CD4-positive, alpha-beta memory T cell (primary cell): ENCODE results near the gene SYTL3. TPM values are rescaled to one million over a fixed set of nuclear protein-coding genes. Genes with fewer than 3 reads are reported as not detected.
"Not testable (repeated sequence)": the region's sequence is repeated elsewhere in the genome, so short reads cannot be mapped to it uniquely, and the experiment has no call there.

Experiments
- CTCF ChIA-PET: fragments of 350-600 bp; sonication (Branson Sonifier 250); formaldehyde crosslinking; loops from one replicate; lab custom pipeline; 2021; ENCODE audit warnings: inconsistent platforms; ENCODE audit not compliant: partially characterized antibody; lab: Charles Lee
- POLR2A ChIA-PET: fragments of 350-600 bp; sonication (Branson Sonifier 250); formaldehyde crosslinking; loops from one replicate; lab custom pipeline; 2021; ENCODE audit not compliant: partially characterized antibody; lab: Charles Lee
- DNase-seq, 5 donors: peaks; one replicate each; pipeline versions ENCODE4 v3.0.0 to v3.0.0-alpha.2; 2020 to 2022; ENCODE audit warnings: mixed read lengths in 1 of 5
- H3K27ac ChIP-seq: one replicate; pipeline ENCODE4 v1.7.0; 2013; ENCODE audit warnings: low read depth, low read length
- H3K27me3 ChIP-seq: 2 replicates; pipeline ENCODE4 v1.7.0; 2013; ENCODE audit warnings: mild to moderate bottlenecking, low read length, moderate library complexity; ENCODE audit not compliant: insufficient read depth
- H3K36me3 ChIP-seq: 2 replicates; pipeline ENCODE4 v1.7.0; 2013; ENCODE audit warnings: mild to moderate bottlenecking, low read length, moderate library complexity; ENCODE audit not compliant: insufficient read depth
- H3K4me1 ChIP-seq: 2 replicates; pipeline ENCODE4 v1.7.0; 2013; ENCODE audit warnings: mild to moderate bottlenecking, low read length, moderate library complexity; ENCODE audit not compliant: insufficient read depth
- H3K4me3 ChIP-seq, 2 donors: one replicate each; pipeline ENCODE4 v1.7.0; 2013; ENCODE audit warnings: low read length in 2 of 2, mild to moderate bottlenecking in 1 of 2
- H3K9me3 ChIP-seq, 2 donors: one replicate each; pipeline ENCODE4 v1.7.0; 2013; ENCODE audit warnings: low read length in 2 of 2, control low read depth in 1 of 2; ENCODE audit not compliant: control insufficient read depth in 1 of 2
- H3K27ac Mint-ChIP-seq, 7 donors: one replicate each; pipeline ENCODE4 v1.8.0; 2020 to 2021; ENCODE audit warnings: mixed read lengths in 7 of 7, mild to moderate bottlenecking in 6 of 7, inconsistent platforms in 3 of 7, moderate library complexity in 3 of 7
- H3K27me3 Mint-ChIP-seq, 2 donors: one replicate each; pipeline ENCODE4 v1.8.0; 2020 to 2021; ENCODE audit warnings: mixed read lengths in 2 of 2
- H3K36me3 Mint-ChIP-seq, 2 donors: one replicate each; pipeline ENCODE4 v1.8.0; 2020 to 2021; ENCODE audit warnings: mixed read lengths in 2 of 2, inconsistent platforms in 1 of 2, mild to moderate bottlenecking in 1 of 2
- H3K4me1 Mint-ChIP-seq, 4 donors: one replicate each; pipeline ENCODE4 v1.8.0; 2020 to 2021; ENCODE audit warnings: mixed read lengths in 4 of 4, mild to moderate bottlenecking in 1 of 4
- H3K4me3 Mint-ChIP-seq, 8 donors: one replicate each; pipeline ENCODE4 v1.8.0; 2020 to 2021; ENCODE audit warnings: mixed read lengths in 8 of 8, mild to moderate bottlenecking in 7 of 8, moderate library complexity in 6 of 8, inconsistent platforms in 3 of 8
- H3K9me3 Mint-ChIP-seq, 8 donors: one replicate each; pipeline ENCODE4 v1.8.0; 2020 to 2021; ENCODE audit warnings: mixed read lengths in 8 of 8, mild to moderate bottlenecking in 5 of 8, inconsistent platforms in 3 of 8, moderate library complexity in 1 of 8
- intact Hi-C: fragments of 100-400 bp; cut with micrococcal nuclease; formaldehyde crosslinking; loops from one replicate; pipeline ENCODE4 v1.15.1; 2023
- polyA plus RNA-seq, 2 donors: library from polyadenylated mRNA; unstranded; fragments of 300-500 nt; fragmentation: Illumina TruSeq; gene quantifications; one replicate each; pipeline ENCODE4 v1.2.3, GENCODE V29; 2021
- total RNA-seq, 2 experiments: library from RNA; stranded (reverse); gene quantifications; one replicate each; pipeline ENCODE4 v1.2.3, GENCODE V29; 2021

SYTL3 gene
- total and polyA plus RNA-seq, 4 experiments from 2014 or later = 11.9 to 24.3 (median 17.8) TPM

DNA sequence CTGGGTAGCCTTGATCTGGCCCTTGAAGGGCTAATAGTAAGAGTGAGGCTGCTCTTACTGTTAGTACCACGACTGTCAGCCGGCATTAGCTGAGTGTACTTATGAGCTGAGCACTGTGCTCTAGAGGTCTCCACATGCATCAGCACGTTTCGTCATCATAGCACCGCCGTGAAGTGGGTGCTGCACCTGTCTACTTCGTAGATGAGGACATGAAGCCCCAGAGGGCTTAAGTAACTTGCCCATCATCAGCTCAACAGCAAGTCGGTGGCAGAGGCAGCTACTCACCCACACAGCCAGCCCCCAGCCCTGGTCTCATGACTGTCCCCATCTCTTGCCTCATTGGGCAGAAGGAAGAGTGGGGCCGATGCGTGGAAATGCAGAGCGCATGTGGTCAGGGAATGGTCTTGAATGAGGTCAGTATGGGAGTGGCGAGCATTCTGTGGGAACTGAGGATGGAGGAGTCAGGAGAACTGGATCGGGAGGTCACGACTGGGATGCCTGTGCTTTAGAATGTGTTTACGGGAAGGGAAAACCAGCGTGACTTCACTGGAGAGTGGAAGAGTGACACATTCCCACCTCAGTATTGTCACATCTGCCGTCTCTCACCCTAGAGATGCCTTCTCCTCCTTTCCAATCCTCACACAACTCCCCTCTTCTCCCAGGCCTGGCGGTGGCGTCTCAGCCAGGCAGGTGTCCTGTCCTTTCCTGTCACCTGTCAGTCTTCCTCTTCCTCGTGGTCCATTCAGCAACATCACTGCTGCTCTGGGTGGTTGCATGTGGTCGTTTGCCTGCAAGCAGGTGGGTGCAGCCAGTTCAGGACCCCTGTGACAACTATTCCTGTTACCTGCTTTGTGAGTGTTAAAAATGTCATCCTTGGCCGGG is 6.0 kb downstream of the SYTL3 start:
- Mint-ChIP-seq H3K4me3 (peak overlapping the region; percentile 69 to 86 (median 81)), H3K4me1 (peaks cover 51 to 76% (median 62%) of the 10 kb centered on the region in 4 donors), H3K27me3 (no peaks in the 10 kb centered on the region), H3K36me3 (peaks cover 11 to 32% of the 10 kb centered on the region in 2 donors), H3K9me3 (peaks cover 0 to under 1% (median 0%) of the 10 kb centered on the region in 8 donors), H3K27ac (peak overlapping the region; percentile 97 to 100 (median 99))
- H3K36me3 ChIP-seq = no peaks in the 10 kb centered on the region
- H3K27ac ChIP-seq = peak overlapping the region; percentile 91
- H3K4me1 ChIP-seq = peaks cover 59% of the 10 kb centered on the region
- no peak overlapping the region for H3K4me3 ChIP-seq
- CTCF ChIA-PET = interaction anchor here (1.1 to 2.1 kb wide), 3 partner anchors 11 to 48 kb away, joined by 3 to 11 read pairs (median 4); partner anchors contain the start of gene DYNLT1
- POLR2A ChIA-PET = interaction anchor here (1.8 to 5.9 kb wide), 3 partner anchors 13 to 35 kb away, joined by 6 to 130 read pairs (median 8); partner anchors contain the start of gene DYNLT1
- H3K27me3 ChIP-seq = no peaks in the 10 kb centered on the region
- no peak for DNase-seq
- intact Hi-C loops = no loop called here
- H3K9me3 ChIP-seq = no peaks in the 10 kb centered on the region

DNA sequence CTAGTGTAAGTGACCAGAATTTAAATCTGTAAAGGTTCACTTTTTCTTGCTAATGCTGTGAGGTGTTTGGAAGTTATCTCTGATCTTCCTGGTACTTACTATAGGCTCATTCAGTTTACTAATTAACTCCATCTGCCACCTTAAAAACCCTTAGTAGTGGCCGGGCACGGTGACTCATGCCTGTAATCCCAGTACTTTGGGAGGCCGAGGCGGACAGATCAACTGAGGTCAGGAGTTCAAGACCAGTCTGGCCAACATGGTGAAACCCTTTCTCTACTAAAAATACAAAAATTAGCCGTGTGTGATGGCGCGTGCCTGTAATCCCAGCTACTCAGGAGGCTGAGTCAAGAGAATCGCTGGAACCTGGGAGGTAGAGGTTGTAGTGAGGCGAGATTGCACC is 7.1 kb downstream of the SYTL3 start:
- H3K9me3 Mint-ChIP-seq, POLR2A ChIA-PET, H3K27ac ChIP-seq, CTCF ChIA-PET, H3K27me3 Mint-ChIP-seq, intact Hi-C loops, H3K9me3 ChIP-seq, H3K27me3 ChIP-seq, H3K4me3 Mint-ChIP-seq, H3K36me3 ChIP-seq, DNase-seq, H3K4me3 ChIP-seq: not testable (repeated sequence)
- peaks cover 59% of the 10 kb centered on the region for H3K4me1 ChIP-seq
- H3K27ac Mint-ChIP-seq = peak overlapping the region; percentile 15 to 99 (median 85)
- H3K4me1 Mint-ChIP-seq = peaks cover 47 to 75% (median 58%) of the 10 kb centered on the region in 4 donors
- peaks cover 14 to 33% of the 10 kb centered on the region in 2 donors for H3K36me3 Mint-ChIP-seq

- POLR2A ChIA-PET = interaction anchor here (0.7 to 4.3 kb wide), 9 partner anchors 10 to 1063 kb away, joined by 3 to 34 read pairs (median 5); partner anchors contain the start of genes DYNLT1, RSPH3 and SYTL3
- no peaks in the 10 kb centered on the region for H3K9me3 ChIP-seq
- H3K4me3 ChIP-seq = no peak overlapping the region
- CTCF ChIA-PET = interaction anchor here (0.6 to 7.5 kb wide), 28 partner anchors 9 to 816 kb away, joined by 3 to 220 read pairs (median 4); partner anchors contain the start of genes DYNLT1, SYTL3 and TMEM181
- Mint-ChIP-seq H3K27ac (peak overlapping the region; percentile 35 to 93 (median 88)), H3K4me1 (peaks cover 20 to 44% (median 30%) of the 10 kb centered on the region in 4 donors), H3K4me3 (peak overlapping the region in 6 of 8 donors; percentile 35 to 62 (median 48)), H3K36me3 (peaks cover 33 to 38% of the 10 kb centered on the region in 2 donors), H3K9me3 (peaks cover 0 to 2% (median 0%) of the 10 kb centered on the region in 8 donors), H3K27me3 (no peaks in the 10 kb centered on the region)
- peaks cover 16% of the 10 kb centered on the region for H3K36me3 ChIP-seq
- no peak overlapping the region for H3K27ac ChIP-seq
- intact Hi-C loops = loop anchor here (1.0 kb wide), 3 partner anchors 27 to 312 kb away; no protein-coding TSS in a partner anchor
- H3K4me1 ChIP-seq = peaks cover 28% of the 10 kb centered on the region
- peak; percentile 61 to 70 (median 67) for DNase-seq
- no peaks in the 10 kb centered on the region for H3K27me3 ChIP-seq
Measured at GRCh38 chr6:158660333-158660754, 10.5 kb downstream of the SYTL3 start.

DNA sequence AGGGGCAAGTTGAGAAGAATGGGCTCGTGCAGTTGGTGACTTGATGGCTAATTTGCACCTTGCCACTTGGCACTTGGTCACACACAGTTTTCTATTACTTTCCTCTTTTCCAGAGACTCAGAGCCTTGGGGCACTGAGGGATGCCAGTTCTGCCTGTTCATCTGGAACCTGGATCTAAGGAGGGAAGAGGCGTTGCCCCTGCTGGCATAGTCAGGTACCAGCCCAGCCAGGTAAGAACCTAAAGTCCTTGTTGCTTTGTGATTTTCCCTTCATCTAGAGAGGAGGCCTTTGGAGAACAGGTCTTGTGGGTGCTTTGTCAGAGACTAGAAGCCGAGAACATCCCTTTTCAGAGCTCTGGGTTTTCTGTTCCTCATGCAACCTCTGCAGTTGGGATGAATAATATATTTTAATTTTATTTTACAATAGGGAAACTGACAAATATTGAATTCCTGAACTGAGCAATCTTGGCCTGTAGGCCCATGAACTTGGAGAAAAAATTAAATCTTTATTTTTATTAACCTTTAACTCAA is 11.4 kb downstream of the SYTL3 start:
- CTCF ChIA-PET = interaction anchor here (1.0 to 7.5 kb wide), 13 partner anchors 9 to 441 kb away, joined by 3 to 220 read pairs (median 7); partner anchors contain the start of genes DYNLT1 and SYTL3
- H3K36me3 Mint-ChIP-seq = peaks cover 32 to 46% of the 10 kb centered on the region in 2 donors
- Histone ChIP-seq H3K27me3 (no peaks in the 10 kb centered on the region), H3K36me3 (peaks cover 21% of the 10 kb centered on the region), H3K4me1 (peaks cover 20% of the 10 kb centered on the region), H3K4me3 (no peak overlapping the region), H3K9me3 (no peaks in the 10 kb centered on the region), H3K27ac (no peak overlapping the region)
- peaks cover 0 to 2% (median 0%) of the 10 kb centered on the region in 8 donors for H3K9me3 Mint-ChIP-seq
- H3K27me3 Mint-ChIP-seq = no peaks in the 10 kb centered on the region
- H3K4me3 Mint-ChIP-seq = no peak overlapping the region
- POLR2A ChIA-PET = interaction anchor here (0.8 to 4.3 kb wide), 6 partner anchors 8 to 30 kb away, joined by 3 to 34 read pairs (median 12); partner anchors contain the start of gene DYNLT1
- intact Hi-C loops = no loop called here
- peak overlapping the region in 3 of 7 donors; percentile 72 to 93 (median 85) for H3K27ac Mint-ChIP-seq
- peaks cover 11 to 36% (median 22%) of the 10 kb centered on the region in 4 donors for H3K4me1 Mint-ChIP-seq
- no peak for DNase-seq

DNA sequence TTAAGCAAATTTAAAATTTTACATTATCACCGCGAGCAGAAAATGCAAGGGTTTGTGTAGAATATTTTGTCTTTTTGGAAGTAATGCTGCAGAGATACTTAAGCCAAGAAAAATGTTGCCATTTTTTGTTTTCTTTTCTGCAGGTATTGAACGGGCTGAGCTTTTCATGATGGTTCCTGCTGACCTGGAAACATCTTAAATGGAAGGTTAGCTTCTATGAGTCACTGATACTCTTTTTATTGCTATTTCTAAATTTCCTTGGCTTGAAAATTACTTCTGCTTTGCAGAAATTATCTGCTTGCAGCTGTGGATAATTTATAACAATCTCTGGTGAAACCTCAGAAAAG is 12.7 kb downstream of the SYTL3 start:
- H3K36me3 ChIP-seq = peaks cover 25% of the 10 kb centered on the region
- Mint-ChIP-seq H3K9me3 (peaks cover 0 to 4% (median 0%) of the 10 kb centered on the region in 8 donors), H3K36me3 (peaks cover 45 to 60% of the 10 kb centered on the region in 2 donors), H3K4me1 (peaks cover 11 to 22% (median 16%) of the 10 kb centered on the region in 4 donors), H3K27me3 (no peaks in the 10 kb centered on the region), H3K4me3 (no peak overlapping the region), H3K27ac (no peak overlapping the region)
- no peak overlapping the region for H3K27ac ChIP-seq
- ChIA-PET POLR2A (interaction anchor here (0.6 to 4.3 kb wide), 5 partner anchors 18 to 191 kb away, joined by 3 to 34 read pairs (median 3); partner anchors contain the start of gene DYNLT1), CTCF (interaction anchor here (1.1 to 7.5 kb wide), 5 partner anchors 10 to 34 kb away, joined by 4 to 220 read pairs (median 8); partner anchors contain the start of genes DYNLT1 and SYTL3)
- no peak for DNase-seq
- H3K9me3 ChIP-seq = no peaks in the 10 kb centered on the region
- intact Hi-C loops = no loop called here
- peaks cover 16% of the 10 kb centered on the region for H3K4me1 ChIP-seq
- no peaks in the 10 kb centered on the region for H3K27me3 ChIP-seq
- H3K4me3 ChIP-seq = no peak overlapping the region

GRCh38 chr6:158662954-158663624 is 13.2 kb downstream of the SYTL3 start:
- Mint-ChIP-seq H3K36me3 (peaks cover 47 to 63% of the 10 kb centered on the region in 2 donors), H3K4me1 (peaks cover 11 to 21% (median 16%) of the 10 kb centered on the region in 4 donors)
- no peak overlapping the region for H3K27ac ChIP-seq

More at GRCh38 chr6:158662954-158663624, 13.2 kb downstream of the SYTL3 start:
- Histone ChIP-seq H3K4me3 (no peak overlapping the region), H3K9me3 (no peaks in the 10 kb centered on the region), H3K4me1 (peaks cover 16% of the 10 kb centered on the region), H3K27me3 (no peaks in the 10 kb centered on the region), H3K36me3 (peaks cover 25% of the 10 kb centered on the region)
- CTCF ChIA-PET = interaction anchor here (0.6 to 7.5 kb wide), 4 partner anchors 15 to 27 kb away, joined by 3 to 220 read pairs (median 57); partner anchors contain the start of genes DYNLT1 and SYTL3
- Mint-ChIP-seq H3K27ac (peak overlapping the region in 1 of 7 donors; percentile 27), H3K4me3 (no peak overlapping the region), H3K27me3 (no peaks in the 10 kb centered on the region), H3K9me3 (peaks cover 0 to 4% (median 0%) of the 10 kb centered on the region in 8 donors)
- intact Hi-C loops = no loop called here
- POLR2A ChIA-PET = interaction anchor here (0.7 to 2.5 kb wide), 3 partner anchors 19 to 28 kb away, joined by 3 to 10 read pairs (median 3); partner anchors contain the start of gene DYNLT1
- DNase-seq = no peak
